HEK293T (cell line): ENCODE data around the gene POLK.

Experiments
- CTBP1 ChIP-seq: fragments of 450-650 bp; IDR thresholded peaks from 2 replicates; pipeline ENCODE4 v1.6.1; 2016; ENCODE audit warnings: borderline replicate concordance
- ELF4 ChIP-seq: fragments of 450-650 bp; IDR thresholded peaks from 2 replicates; pipeline ENCODE4 v1.6.1; 2017; ENCODE audit warnings: antibody characterized with exemption
- FOXA1 ChIP-seq: fragments of 450-650 bp; IDR thresholded peaks from 2 replicates; pipeline ENCODE4 v1.6.1; 2016; ENCODE audit warnings: mild to moderate bottlenecking
- FOXM1 ChIP-seq: fragments of 450-650 bp; IDR thresholded peaks from 2 replicates; pipeline ENCODE4 v1.6.1; 2017; ENCODE audit warnings: mild to moderate bottlenecking, borderline replicate concordance
- HDGF ChIP-seq: fragments of 450-650 bp; IDR thresholded peaks from 2 replicates; pipeline ENCODE4 v1.6.1; 2017; ENCODE audit warnings: antibody characterized with exemption, borderline replicate concordance
- LEF1 ChIP-seq: fragments of 450-650 bp; IDR thresholded peaks from 2 replicates; pipeline ENCODE4 v1.6.1; 2017; ENCODE audit warnings: mild to moderate bottlenecking, borderline replicate concordance
- NFRKB ChIP-seq: fragments of 450-650 bp; IDR thresholded peaks from 2 replicates; pipeline ENCODE4 v1.6.1; 2016; ENCODE audit warnings: mild to moderate bottlenecking, moderate library complexity
- SUZ12 ChIP-seq: fragments of 450-650 bp; IDR thresholded peaks from 2 replicates; pipeline ENCODE4 v1.6.1; 2016; ENCODE audit warnings: mild to moderate bottlenecking

GRCh38 chr5:75600535-75600934 lies 88.8 kb downstream of the POLK start:
- TF ChIP-seq NFRKB (no peak), FOXA1 (no peak), SUZ12 (no peak), LEF1 (no peak), FOXM1 (no peak), ELF4 (no peak), HDGF (no peak), CTBP1 (no peak)
